Stimulated activated naive CD8-positive, alpha-beta T cell treated with anti-CD3 and anti-CD28 coated beads, Interleukin-15, Interleukin-2, amounts not matched to agents 100 U/mL and 50 U/mL, for 24 hours (primary cell): ENCODE results near the gene RAE1.

Experiments
- ATAC-seq: fragments of 150-1000 bp; cut with Tn5 transposase; one replicate; pipeline ENCODE4 v1.10.0; 2021
- DNase-seq: peaks from one replicate; pipeline ENCODE4 v3.0.0; 2021

Gene RAE1

DNA sequence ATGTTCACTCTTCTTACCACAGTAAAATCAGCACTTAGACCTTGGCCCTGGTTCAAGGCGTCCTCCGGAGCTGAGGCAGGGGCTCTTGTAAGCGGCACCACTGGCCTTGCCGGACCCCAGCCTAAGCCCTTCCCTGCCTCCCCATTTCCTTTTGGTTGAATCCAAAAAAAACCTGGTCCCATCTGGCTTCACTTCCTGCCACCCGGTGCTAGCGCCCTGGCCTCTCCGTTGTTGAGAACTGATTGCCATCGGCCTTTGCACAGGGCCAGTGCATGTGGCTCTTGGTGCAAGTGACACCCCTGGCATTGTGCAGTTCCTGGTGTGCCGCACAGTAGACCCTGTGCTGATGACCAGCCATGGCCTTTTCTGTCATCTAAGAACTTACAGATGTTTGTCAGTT, 21.1 kb downstream of the RAE1 start:
- no peak for DNase-seq
- ATAC-seq, result no peak

DNA sequence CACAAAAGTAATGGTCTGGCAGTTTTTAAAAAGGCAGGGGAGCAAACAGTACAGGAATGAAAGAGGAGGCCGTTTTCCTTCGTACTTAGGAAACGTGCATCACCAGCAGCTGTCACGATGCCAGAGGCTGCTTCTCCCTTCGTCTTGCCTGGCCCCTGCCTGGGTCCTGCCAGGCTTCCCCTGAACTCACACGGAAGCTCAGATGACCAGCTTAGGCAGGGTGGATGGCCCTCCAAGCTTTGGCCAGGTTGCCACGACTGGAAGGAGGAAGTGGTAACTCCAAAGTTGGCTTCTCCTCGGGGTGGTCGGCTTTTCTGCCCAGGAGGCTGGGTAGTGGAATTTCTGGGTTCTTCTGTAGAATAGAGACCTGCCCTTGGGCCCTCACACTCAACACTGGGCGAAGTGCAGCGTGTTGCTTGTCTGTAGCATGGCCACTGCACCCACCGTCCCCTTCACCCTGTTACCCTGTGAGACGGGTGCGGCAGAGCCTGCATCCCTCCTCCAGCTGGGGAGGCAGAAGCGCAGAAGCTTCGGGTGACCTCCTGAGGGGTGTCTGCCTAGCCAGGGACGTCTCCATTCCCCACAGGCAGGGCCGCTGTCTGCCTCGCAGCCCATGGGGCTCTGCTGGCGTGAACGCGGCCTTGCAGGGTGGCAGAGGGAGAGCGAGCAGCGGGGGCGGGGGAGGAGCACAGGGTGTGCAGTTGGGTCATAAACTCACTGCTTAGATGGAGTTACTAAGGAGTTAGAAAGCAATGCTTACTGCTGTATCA, 21.7 kb downstream of the RAE1 start:
- ATAC-seq, result no peak
- no peak for DNase-seq

DNA sequence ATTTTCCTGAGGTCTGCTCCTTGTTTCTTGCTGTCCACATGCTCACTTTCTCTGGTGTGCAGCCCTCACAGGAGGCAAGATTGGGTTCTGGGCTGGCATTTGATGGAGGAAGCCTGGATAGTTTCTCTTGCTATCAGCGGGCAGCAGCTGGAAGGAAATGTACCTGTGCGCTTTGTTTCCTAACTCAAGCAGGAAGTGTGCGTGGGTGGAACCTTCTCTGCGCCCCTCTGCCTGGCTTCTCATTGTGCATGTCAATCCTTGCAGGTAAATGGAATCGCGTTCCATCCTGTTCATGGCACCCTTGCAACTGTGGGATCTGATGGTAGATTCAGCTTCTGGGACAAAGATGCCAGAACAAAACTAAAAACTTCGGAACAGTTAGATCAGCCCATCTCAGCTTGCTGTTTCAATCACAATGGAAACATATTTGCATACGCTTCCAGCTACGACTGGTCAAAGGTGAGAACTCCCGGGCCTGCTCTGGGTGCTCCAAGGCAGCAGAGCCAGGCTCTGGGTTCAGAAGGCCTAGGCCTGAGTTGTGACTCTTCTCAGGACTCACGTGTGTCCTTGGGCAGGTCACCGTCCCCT, 23.4 kb downstream of the RAE1 start:
- DNase-seq (no peak), ATAC-seq (no peak)

DNA sequence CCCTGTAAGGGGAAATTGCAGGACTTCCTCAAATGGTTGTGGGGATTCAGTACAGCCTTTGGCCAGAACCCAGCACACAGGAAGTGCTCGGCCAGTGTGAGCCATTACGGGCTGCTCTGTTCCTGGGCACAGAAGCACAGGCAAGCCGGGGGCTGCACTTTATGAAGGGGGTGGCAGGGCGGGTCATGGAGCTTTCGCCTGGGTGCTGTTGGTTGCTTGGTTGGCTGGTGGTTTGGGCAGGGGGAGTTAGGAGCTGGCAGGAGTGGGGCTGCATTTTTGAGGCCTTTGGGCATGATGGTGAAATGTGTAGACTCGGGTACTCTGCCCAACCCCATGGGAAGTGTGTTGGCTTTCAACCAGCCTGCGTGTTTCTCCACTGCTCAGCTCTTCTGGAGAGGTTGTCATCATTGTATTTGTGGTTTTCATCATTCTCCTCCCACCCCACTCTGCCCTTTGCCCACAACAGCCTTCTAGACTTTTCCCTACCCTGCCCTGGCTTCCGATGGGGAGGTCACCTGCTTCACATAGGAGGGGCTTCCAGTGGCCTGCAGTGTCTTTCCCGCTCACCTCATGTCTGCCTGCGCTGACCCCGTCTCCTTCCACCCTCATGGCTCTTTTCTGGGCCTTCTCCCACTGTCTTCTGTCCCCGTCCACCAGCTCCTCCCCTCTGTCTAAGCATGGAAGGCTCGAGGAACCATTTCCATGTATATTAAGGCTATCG, 24.0 kb downstream of the RAE1 start:
- no peak for DNase-seq
- ATAC-seq, result no peak

DNA sequence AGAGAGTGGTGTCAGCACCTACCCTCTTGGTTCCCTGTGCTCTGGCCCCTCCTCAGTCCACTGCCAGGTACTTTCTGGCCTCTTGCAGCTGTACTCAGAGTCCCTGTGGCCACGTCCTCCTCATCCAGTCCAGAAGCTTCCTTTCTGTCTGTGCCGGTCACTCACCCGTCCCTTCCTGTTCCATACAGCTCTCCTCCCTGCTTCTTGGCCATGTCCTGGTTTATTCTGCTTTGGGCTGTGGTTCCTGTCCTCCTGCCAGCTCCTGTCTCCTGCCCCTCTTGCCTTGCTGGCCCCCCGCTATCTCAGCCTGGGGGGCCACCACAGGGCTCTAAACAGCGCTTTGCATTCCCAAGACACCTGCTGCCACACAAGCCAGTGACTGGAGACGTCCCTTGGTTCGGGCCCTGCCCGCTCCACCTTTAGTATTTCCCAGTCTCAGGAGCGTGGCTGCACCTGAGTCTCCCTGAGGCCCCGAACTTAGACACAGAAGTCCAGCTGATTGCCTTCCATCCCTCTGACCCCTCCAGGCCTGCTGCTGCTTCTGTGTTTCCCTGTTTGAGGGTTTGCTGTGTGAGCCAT, 24.7 kb downstream of the RAE1 start:
- ATAC-seq, result no peak

DNA sequence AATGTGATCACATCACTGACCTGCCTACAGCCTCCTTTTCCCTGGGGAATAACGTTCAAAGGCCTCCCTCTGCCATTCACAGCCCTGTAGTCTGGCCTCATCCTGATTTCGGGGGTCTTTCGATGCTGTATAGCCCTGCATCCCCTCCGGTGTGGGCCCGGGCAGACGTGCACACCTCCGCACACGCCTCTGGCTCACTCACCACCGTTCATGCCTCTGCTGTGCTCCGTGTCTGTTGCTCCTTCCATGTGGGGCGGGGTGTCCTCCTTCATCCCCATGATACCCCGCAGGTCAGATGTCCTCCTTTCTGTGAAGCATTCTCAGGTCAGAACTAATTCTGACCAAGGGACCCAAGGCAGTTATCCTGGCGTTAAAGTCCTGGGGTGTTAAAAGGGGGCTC, 26.3 kb downstream of the RAE1 start:
- DNase-seq, result no peak
- ATAC-seq, result no peak

More for the DNA sequence above, 24.7 kb downstream of the RAE1 start:
- no peak for DNase-seq

DNA sequence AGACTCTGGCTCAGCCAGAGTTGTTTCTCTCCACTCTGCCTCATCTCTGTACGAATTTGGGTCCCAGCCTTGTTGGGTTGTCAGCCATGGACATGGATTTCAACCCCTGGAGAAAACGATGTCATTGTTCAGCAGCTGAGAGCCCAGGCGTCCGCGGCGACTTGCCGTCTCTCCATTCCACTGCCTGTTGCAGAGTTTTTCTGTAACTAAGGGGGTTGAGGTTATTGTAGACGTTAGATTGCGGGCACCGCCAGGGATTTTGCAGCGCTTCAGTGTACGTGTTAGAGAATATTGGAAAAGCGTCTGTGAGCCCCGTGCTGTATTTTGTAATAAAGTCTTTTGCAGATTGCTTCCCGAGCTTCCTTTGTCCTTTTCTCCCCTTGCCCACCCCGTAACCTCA, 27.1 kb downstream of the RAE1 start:
- DNase-seq (no peak), ATAC-seq (no peak)

DNA sequence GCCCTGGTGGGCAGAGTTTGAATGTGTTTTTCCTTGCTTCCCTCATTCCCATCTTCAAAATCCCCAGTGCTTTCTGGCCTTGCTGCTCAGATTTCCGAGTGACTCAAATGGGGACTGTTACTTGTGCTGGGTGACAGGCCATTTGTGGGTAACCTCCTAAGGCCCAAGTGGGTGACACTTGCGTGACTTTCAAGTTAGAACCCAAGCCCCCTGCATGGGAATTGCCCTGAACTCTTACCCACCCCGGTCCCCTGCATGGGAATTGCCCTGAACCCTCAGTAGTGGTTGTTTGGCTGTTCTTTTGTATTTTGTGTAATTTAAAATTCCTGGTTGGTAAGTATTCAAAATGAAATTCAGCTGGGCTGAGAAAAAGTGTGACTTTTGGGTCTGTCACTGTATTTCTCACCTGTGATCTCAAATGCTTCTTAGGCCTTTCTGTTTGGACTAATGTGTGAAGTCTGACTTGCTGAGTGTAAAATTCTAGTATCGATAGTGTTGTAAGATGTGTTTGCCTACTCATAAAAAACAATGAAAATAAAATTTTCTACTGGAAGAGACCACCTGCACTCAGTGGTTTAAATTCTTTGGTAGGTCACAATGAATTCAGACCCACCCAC, 27.7 kb downstream of the RAE1 start:
- ATAC-seq (no peak), DNase-seq (no peak)

DNA sequence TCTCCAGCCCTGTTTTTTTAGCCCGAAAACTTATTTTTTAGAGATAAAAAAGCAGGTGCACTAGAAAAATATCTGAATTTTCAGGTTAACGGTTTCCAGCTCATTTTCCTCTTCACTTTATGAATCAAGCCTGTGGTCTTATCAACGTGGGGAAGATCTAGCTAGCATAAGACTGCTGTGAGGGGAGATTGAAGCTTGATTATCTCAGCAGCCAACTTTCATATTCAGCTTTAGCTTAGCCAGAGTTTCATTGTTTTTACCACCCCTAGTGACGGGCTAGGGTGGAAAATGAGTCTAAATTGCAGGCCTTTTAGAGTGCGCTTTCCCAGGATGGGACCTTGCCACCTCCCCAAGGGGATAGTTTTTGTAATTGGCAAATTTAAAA, 28.2 kb downstream of the RAE1 start:
- DNase-seq, result no peak
- ATAC-seq, result no peak

DNA sequence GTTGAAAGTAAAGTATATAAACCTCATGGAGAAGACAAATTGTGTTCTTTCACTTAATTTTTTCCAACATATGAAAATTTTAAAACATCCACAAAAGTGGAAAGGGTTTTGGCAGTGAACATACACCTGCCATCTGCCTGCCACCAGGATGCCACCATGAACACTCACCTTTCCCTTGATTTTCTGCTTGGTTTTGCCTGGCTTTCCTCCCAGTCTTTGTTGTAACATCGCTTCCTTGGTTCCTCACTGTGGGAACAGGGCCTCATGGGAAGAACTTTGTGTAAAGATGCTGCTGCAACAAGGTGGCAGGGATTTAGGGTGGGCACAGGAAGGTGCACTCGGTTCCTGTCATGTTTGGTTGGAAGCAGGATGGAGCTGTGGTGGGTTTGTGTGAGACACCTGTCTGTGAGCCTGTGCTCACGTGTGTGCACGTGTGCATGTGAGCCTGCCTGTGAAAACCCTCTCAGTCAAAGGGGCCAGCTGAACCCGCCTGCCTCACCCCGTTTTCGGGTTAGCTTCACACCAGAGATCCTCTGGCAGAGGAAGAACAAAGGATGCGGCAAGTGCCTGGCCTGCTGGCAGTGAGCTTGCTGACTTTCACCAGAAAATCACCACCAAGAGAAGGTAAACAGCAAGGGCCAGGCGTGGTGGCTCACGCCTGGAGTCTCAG, 29.2 kb downstream of the RAE1 start:
- ATAC-seq, result no peak
- DNase-seq, result no peak

DNA sequence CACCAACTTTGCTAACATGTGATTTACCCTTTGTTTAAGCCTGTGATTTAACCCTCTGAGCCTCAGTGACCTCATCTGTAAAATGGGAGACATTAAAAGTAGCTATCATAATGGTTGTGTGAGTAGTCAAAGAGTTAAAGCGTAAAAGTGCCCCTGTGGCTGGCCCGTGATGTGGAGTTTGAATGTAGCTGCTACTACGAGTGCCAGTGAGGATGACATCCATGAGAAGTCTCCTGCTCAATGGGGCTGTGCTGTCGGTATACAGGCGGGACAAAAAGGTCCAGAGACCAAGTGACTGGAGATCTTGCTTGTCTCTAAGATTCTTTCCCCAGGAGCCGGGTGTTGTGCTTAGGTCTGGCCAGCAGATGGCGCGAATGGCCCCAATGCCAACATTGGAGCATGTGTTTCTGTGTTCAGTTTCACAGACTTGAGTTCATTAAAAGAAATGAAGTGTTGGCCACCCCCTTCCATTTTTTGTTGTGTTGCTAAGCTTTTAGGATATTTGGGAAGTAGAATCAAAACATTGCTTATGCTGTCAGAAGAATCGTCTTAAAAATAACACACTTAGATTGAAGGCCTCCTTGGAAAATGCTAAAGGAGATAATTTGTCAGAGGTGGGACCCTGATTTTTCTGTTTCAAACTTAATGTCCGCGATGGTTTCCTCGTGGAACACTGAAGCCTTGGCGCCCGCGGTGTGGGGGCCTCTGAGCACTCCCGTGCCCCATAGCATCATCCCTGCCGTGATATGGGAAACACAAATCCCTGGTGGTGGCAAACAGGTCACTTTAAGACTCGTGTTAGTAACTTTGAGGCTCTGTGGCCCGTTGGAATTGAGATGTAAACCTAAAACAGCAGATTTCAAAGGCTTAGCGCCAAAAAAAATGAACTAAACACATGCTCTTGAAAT, 30.8 kb downstream of the RAE1 start:
- ATAC-seq, result peak; percentile 58
- peak; percentile 86 for DNase-seq

DNA sequence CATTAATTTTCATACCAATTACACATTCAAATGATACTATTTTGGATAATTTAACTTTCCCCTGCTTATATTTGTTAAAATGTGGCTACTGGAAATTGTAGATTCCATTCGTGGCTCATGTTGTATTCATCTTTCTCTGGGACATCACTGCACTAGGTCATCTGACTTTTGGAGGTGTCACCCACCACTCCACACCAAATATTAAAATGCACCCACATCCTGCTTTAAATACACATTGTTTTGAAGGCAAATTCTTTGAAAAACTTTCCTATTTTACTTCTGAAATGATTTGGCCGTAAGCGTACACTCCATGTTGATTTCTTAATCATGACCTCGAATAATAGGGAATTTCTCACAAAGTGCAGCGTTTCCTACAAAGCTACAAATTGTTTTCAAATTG, 31.5 kb downstream of the RAE1 start:
- ATAC-seq (no peak), DNase-seq (no peak)

DNA sequence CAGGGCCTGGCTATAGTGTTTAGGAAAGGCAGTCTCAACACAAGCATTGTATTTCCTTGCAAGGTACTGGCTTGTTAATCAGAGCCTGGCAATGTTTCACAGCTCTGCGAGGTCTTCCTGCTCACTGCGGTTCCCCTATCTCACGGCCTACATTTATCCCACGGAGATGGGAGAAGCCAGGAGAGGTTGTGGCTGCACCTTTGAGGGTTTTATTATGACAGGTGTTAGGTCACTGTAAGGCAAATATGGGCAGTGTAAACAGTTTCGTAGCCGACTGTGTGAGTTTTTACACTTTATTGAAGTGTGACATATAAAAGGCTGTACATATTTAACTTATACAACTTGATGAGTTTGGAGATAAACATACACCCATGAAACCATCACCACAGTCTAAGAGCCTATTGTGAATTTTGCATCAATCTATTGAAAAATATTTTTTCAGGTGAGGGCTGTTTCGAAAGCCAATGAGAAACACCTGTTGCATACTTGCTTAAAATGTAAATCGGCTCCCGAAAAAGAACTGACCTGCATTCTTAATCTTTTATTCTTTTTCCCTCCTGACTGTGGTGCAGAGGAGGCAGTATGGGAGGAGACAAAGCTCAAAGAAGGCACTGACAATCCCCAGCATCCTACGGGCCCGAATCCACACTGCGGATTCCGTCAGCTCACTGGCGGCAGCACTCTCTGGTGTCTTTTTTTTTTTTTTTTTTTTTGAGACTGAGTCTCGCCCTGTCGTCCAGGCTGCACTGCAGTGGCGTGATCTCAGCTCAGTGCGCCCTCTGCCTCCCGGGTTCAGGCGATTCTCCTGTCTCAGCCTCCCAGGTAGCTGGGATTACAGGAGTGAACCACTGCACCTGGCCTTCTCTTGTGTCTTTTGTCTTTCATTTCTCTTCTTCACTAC, 32.6 kb downstream of the RAE1 start:
- ATAC-seq (no peak), DNase-seq (no peak)

DNA sequence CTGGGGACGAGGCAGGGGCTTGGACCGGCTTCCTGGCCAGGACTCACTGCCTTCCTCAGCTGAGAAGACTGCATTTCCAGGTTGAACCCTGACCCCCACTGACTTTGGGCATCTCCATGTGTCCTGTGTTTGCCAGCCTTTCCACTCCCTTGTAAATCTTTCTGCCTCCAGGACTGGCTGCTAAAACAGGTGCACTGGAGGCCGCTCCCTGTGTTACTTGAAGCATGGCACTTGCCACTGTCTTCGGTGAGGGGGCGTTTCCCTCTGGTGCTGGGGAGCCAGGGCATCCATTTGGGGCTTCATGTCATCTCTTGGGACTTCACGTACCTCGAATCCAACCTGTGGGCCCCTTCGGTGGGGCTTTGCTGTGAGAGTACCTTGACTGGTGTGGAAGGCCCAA, 33.4 kb downstream of the RAE1 start:
- no peak for ATAC-seq
- no peak for DNase-seq

DNA sequence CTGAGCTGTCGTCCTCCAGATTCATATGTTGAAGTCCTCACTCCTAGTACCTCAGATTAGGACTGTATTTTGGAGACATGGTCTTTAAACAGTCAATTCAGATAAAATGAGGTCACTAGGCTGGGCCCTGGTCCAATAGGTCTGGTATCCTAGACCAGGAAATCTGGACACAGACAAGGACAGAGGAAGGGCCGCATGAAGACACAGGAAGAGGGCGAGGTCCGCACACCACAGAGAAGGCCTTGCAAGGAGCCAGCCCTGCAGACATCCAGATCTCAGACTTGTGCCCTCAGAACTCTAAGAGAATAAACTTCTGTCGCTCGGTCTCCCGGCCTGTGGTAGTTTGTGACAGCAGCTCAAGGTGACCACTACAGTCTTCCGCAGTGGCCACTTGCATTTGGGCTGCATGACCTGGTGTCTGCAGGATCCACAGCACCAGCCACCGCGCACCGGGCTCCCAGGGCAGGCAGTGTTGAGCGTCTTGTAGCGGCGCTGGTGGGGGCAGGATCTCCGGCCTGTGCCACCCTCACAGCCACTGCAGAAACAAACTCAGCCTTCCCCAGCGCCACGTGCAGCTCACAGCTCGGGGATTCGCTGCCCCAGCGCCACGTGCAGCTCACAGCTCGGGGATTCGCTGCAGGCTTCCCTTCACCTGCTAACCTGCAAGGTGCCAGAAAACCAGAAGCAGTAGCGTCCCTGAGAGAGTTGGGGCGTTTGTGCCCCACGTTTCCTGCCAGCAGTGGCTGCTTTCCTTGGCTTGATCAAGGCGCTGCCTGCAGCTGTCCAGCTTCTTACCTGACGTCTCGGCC, 34.1 kb downstream of the RAE1 start:
- no peak for ATAC-seq
- DNase-seq, result no peak

DNA sequence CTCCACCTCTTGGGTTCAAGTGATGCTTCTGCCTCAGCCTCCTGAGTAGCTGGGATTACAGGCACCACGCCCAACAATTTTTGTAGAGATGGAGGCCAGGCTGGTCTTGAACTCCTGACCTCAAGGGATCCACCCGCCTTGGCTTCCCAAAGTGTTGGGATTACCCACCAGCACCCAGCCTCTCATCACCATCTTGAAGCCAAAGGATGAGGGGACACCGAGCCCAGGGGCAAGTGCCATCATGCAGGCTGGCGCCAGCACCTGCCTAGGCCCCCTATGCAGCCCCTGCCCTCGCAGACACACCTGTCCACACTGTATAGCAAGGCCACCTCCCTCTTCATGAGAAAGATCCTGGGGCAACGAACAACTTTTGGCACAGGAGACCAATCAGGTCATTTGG, 34.9 kb downstream of the RAE1 start:
- DNase-seq, result no peak
- no peak for ATAC-seq

DNA sequence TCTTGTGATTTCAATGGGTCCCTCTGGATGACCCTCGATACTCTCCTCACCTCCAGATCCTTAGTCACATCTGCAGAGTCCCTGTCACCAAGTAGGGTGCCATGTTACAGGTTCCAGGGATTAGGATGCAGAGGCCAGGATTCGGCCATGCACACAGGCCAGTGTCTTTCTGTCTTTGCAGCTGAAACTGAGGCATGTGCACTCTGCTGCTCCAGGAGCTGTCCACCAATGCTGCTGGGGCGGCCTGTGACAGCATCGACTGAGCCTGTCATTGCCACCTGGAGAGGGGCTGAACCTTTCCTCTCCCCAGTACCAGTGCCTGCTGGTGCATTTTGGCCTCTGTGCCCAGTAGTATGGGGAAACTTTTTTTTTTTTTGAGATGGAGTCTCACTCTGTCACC, 35.7 kb downstream of the RAE1 start:
- ATAC-seq (no peak), DNase-seq (no peak)

DNA sequence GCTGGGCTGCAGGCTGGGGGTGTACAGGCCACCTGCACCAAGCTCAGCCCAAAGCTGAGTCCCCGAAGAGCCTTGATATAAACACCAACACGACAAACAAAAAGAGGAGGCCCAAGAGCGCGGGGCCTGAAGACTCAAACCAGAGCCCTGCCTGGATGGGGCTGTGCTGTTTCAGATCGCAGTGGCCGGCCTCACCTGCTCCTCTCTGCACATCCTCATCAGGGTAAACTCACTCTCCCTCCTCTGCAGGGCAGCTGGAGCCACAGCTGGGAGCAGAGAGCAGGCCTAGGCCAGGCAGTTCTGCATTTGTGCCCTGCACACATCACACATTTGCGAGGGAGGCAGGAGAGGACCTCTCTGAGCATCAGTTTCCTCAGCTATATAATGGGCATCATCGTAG, 36.4 kb downstream of the RAE1 start:
- no peak for DNase-seq
- ATAC-seq, result no peak

DNA sequence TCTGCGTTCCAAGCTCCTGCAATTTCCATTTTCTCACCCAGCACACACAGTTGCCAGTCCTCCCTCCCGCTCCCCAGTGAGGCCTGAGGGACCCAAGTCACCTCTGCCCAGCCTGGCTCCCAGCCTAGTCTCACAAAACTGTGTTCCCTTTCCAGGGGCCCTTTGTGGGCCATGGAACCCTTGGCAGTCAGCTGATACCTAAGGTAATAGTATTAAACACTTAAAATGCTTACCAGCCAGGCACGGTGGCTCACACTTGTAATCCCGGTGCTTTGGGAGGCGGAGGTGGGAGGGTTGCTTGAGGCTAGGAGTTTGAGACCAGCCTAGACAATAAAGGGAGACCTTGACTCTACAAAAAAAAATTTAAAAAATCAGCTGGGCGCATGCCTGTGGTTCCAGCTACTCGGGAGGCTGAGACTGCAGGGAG, 36.9 kb downstream of the RAE1 start:
- DNase-seq, result no peak

More for the DNA sequence above, 36.9 kb downstream of the RAE1 start:
- no peak for ATAC-seq
